Measurements from ENCODE around the gene BBX.

- TF ChIP-seq CTCF (conservative IDR thresholded peaks at IDR 0.05; ENCODE audit: low read depth, low read length) (no peak), FOS (IDR thresholded peaks at IDR 0.05; ENCODE audit: low read depth, low read length) (no peak), RFX5 (IDR thresholded peaks at IDR 0.05; ENCODE audit: low read depth, low read length) (no peak), BHLHE40 (IDR thresholded peaks at IDR 0.05; ENCODE audit: low read depth, low read length) (no peak), USF2 (IDR thresholded peaks at IDR 0.05; ENCODE audit: low read depth, low read length) (no peak), MXI1 (IDR thresholded peaks at IDR 0.05; ENCODE audit: borderline replicate concordance, low read depth, low read length) (no peak), POLR2A (IDR thresholded peaks at IDR 0.05; ENCODE audit: low read depth, low read length) (no peak), MAFK (IDR thresholded peaks at IDR 0.05; ENCODE audit: low read depth, low read length) (no peak), RAD21 (IDR thresholded peaks at IDR 0.05; ENCODE audit: low read length) (no peak), RCOR1 (IDR thresholded peaks at IDR 0.05; ENCODE audit: insufficient replicate concordance, low read length) (no peak), NFE2L2 (IDR thresholded peaks at IDR 0.05; ENCODE audit: low read depth, low read length) (no peak), ELK1 (IDR thresholded peaks at IDR 0.05; ENCODE audit: borderline replicate concordance, low read depth, low read length) (no peak), CEBPB (IDR thresholded peaks at IDR 0.05; ENCODE audit: low read depth, low read length) (no peak)
Measured at GRCh38 chr3:107594870-107595269, 72.1 kb downstream of the BBX start.

Data from IMR-90 (cell line).